Neural crest cell (in vitro differentiated cells): ENCODE data around the gene DPYSL4. TPM values are rescaled to one million over a fixed set of nuclear protein-coding genes. Genes with fewer than 3 reads are reported as not detected.

Experiments
- DNase-seq: peaks from one replicate; pipeline ENCODE4 v3.0.0; 2021; ENCODE audit warnings: low read depth, mixed read lengths, low spot score
- H3K27ac Mint-ChIP-seq: one replicate; pipeline ENCODE4 v1.8.0; 2021; ENCODE audit warnings: mild to moderate bottlenecking, mixed read lengths; ENCODE audit not compliant: unreplicated experiment
- H3K27me3 Mint-ChIP-seq: 2 replicates; pipeline ENCODE4 v1.8.0; 2021; ENCODE audit warnings: low read depth, mild to moderate bottlenecking, mixed read lengths
- H3K36me3 Mint-ChIP-seq: 2 replicates; pipeline ENCODE4 v1.8.0; 2021; ENCODE audit warnings: low read depth, mild to moderate bottlenecking, mixed read lengths
- H3K4me1 Mint-ChIP-seq: 2 replicates; pipeline ENCODE4 v1.8.0; 2021; ENCODE audit warnings: mixed read lengths
- H3K4me3 Mint-ChIP-seq: one replicate; pipeline ENCODE4 v1.8.0; 2021; ENCODE audit warnings: mild to moderate bottlenecking, mixed read lengths
- H3K9me3 Mint-ChIP-seq: 2 replicates; pipeline ENCODE4 v1.8.0; 2021; ENCODE audit warnings: mixed read lengths
- total RNA-seq: library from RNA; stranded (reverse); gene quantifications from 2 replicates; pipeline ENCODE4 v1.2.1, GENCODE V29; 2021
- TF ChIP-seq, protein P1 (sequence below): fragments of 200-600 bp; sonication (generic); conservative IDR thresholded peaks from 2 replicates; pipeline ENCODE4 v1.5.0; 2021; ENCODE audit warnings: antibody characterized with exemption, mild to moderate bottlenecking

The DPYSL4 gene
- total RNA-seq, 1 donor from 2014 or later, result 155 TPM

DNA sequence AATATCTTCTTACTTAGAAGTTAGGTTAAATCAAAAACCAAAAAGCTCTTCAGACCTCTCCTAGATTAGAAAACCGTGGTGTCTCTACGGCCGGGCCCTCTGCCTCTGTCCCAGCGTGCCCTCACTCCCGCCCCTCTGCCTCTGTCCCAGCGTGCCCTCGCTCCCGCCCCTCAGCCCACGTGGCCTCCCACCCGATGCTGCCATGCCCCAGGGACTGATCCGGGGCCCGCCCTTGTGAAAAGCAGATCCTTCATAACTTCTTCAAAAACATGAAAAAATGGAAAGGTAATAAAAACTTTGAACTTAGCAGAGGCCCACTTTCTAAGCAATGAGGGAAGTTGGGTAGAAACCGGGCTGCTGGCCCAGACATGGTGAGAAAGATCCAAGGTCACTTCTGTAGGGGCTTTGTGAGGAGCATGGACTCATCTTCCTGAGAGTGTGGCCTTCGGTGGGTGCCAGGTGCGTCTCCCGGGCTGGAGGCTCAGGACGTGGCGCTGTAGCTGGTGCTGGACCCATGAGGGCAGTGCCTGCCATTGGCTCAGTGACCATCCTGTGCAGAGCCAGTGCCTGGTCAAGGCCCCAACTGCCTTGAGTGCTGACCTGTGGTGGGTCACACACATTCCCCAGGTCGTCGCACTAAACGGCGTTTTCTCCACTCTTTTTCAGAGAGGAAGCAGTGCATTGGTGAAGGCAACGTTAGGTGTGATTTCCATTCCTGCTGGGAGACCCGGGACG, 4.9 kb upstream of the DPYSL4 start:
- TF ChIP-seq, protein P1, sequence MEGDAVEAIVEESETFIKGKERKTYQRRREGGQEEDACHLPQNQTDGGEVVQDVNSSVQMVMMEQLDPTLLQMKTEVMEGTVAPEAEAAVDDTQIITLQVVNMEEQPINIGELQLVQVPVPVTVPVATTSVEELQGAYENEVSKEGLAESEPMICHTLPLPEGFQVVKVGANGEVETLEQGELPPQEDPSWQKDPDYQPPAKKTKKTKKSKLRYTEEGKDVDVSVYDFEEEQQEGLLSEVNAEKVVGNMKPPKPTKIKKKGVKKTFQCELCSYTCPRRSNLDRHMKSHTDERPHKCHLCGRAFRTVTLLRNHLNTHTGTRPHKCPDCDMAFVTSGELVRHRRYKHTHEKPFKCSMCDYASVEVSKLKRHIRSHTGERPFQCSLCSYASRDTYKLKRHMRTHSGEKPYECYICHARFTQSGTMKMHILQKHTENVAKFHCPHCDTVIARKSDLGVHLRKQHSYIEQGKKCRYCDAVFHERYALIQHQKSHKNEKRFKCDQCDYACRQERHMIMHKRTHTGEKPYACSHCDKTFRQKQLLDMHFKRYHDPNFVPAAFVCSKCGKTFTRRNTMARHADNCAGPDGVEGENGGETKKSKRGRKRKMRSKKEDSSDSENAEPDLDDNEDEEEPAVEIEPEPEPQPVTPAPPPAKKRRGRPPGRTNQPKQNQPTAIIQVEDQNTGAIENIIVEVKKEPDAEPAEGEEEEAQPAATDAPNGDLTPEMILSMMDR, result no peak
- no peak for DNase-seq
- Mint-ChIP-seq H3K27me3 (peaks cover 75% of the 10 kb centered on the region), H3K4me3 (no peak overlapping the region), H3K4me1 (peaks cover 12% of the 10 kb centered on the region), H3K27ac (no peak overlapping the region), H3K9me3 (no peaks in the 10 kb centered on the region), H3K36me3 (no peaks in the 10 kb centered on the region)

DNA sequence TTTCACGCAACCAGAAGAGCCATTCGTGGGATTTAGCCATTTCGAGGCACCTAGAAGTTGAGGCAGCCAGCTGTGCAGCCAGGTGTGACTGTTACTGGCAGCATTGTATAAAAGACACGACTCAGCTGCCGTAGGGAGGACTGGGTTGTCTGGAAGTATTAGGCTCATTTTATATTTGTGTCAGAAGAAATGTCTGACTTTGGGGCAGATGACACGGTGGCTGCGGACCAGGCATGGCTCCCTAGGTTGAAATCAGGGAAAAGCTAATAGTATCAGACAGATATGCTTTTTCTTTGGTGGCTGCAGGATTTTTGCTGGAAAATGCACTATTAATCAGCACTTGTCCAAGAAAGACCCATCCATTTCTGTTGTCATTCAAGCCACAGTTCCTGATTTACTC, 4.2 kb upstream of the DPYSL4 start:
- no peak overlapping the region for H3K27ac Mint-ChIP-seq
- no peaks in the 10 kb centered on the region for H3K36me3 Mint-ChIP-seq
- H3K4me3 Mint-ChIP-seq, result no peak overlapping the region
- TF ChIP-seq, protein P1, result no peak
- peaks cover 5% of the 10 kb centered on the region for H3K4me1 Mint-ChIP-seq
- no peak for DNase-seq
- no peaks in the 10 kb centered on the region for H3K9me3 Mint-ChIP-seq
- H3K27me3 Mint-ChIP-seq, result peaks cover 69% of the 10 kb centered on the region

DNA sequence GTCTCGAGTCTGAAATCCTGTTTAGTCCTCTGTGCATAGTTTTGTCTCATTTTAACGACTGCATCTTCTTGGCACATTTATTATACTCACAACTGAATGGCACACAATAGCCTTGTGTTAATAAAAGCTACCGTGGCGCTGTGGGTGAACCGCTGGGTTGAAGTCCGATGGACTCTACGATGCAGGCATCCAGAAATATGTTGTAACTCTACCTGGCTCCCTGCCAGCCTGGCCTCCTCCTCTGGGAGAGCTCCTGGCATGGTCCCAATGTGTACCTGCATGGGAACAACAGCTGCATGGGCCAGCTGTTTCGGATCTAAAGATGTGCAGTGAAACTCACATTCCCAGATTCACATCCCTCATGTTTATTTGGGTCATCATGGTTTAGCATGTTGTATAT, 3.7 kb upstream of the DPYSL4 start:
- Mint-ChIP-seq H3K36me3 (no peaks in the 10 kb centered on the region), H3K4me3 (no peak overlapping the region), H3K27ac (no peak overlapping the region), H3K27me3 (peaks cover 65% of the 10 kb centered on the region), H3K9me3 (no peaks in the 10 kb centered on the region), H3K4me1 (peaks cover 6% of the 10 kb centered on the region)
- DNase-seq, result no peak
- TF ChIP-seq, protein P1, result no peak

DNA sequence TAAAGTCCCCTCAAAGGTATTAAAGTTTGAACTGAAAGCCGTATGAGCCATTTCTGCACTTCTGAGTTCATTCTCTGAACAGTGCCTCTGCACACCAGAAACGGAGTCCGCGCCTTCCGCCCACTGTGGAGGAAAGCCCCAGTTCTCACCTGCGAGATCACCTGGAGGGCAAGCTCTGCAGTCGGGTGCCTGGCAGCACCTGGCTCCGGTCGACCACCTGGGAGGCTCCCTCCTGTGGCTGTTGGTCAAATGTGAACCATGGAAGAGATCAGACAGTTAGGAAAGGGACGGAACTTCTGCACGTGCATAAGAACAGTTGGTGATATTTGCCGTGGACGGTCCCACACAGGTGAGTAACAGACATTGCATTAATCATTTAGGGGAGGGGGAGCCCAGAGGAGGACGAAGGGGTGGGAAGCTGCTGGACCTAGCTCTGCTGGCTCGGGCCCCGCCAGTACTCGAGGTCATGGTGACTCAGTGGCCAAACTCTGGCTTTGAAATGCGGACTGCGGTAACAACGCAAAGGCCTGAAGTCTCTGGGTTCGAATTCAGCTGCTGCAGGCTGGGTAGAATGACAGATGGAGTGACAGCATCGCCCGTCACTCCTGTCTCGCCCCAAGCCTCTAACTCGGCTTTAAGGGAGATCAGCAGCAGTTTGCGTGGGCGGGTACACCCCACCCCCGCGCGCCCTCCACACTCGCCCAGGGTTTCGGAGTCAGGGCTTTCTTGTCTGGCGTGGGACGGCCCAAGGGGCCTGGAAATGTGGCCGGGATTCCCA, 1.7 kb upstream of the DPYSL4 start:
- H3K36me3 Mint-ChIP-seq, result peaks cover 6% of the 10 kb centered on the region
- H3K9me3 Mint-ChIP-seq, result no peaks in the 10 kb centered on the region
- H3K27ac Mint-ChIP-seq, result no peak overlapping the region
- H3K27me3 Mint-ChIP-seq, result peaks cover 68% of the 10 kb centered on the region
- TF ChIP-seq, protein P1, result no peak
- peaks cover 23% of the 10 kb centered on the region for H3K4me1 Mint-ChIP-seq
- H3K4me3 Mint-ChIP-seq, result peak overlapping the region; percentile 86
- DNase-seq, result no peak

DNA sequence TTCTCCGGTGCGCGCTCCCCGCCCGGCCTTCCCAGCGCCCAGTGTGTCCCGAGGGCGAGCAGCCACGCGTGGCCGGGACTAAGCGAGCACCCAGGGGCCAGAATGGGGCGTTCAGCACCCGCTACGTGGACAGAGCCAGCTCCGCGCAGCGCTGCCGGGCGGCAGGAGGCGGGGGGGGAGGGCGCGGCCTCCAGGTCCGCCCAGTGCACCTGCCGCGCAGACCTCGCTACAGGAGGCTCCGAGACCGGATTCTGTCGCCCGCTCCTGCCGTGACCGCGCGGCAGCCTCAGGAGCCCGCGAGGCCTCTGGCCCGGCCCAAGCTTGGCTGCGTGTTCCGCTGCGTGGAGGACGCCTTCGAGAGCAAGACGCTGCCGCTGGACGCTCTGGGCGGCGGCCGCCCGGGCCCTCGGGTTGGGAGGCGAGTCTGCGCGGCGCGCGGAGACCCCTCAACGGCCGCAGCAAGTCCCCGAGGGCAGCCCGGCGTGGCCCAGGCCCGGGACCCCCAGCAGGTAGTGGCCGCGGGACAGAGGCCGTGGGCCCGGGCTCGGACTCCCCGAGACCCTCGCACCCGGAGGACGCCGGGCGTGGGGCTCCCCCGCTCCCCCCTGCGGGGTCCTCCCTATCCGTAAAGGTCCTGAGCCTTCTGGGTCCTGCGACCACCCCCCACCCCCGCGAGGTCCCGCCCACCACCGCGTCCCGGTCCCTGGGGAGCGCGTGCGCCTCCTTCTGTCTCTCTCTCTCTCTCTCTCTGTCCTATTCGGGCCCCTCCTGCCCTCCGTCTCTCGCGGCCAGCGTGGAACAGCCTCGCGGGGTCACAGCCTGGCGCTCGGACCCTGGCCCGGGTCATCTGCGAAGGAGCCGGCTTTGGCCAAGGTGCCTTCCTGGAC, 904 bp upstream of the DPYSL4 start:
- no peak for DNase-seq
- Mint-ChIP-seq H3K9me3 (peaks cover 3% of the 10 kb centered on the region), H3K27ac (no peak overlapping the region), H3K36me3 (peaks cover 11% of the 10 kb centered on the region), H3K4me3 (peak overlapping the region; percentile 86), H3K27me3 (peaks cover 64% of the 10 kb centered on the region), H3K4me1 (peaks cover 23% of the 10 kb centered on the region)
- TF ChIP-seq, protein P1, result no peak
